ENCODE data around the gene NPY4R2. TPM values are rescaled to one million over a fixed set of nuclear protein-coding genes. Genes with fewer than 3 reads are reported as not detected.
"Not testable (repeated sequence)": the region's sequence is repeated elsewhere in the genome, so short reads cannot be mapped to it uniquely, and the experiment has no call there.

Gene NPY4R2
- total RNA-seq: 1 to 10 TPM; 1.4 to 3.9 (median 1.8) TPM
- 1 to 10 TPM in 2 of 3 donors, not detected in 1; 1.2 to 2.7 TPM for polyA plus RNA-seq

DNA sequence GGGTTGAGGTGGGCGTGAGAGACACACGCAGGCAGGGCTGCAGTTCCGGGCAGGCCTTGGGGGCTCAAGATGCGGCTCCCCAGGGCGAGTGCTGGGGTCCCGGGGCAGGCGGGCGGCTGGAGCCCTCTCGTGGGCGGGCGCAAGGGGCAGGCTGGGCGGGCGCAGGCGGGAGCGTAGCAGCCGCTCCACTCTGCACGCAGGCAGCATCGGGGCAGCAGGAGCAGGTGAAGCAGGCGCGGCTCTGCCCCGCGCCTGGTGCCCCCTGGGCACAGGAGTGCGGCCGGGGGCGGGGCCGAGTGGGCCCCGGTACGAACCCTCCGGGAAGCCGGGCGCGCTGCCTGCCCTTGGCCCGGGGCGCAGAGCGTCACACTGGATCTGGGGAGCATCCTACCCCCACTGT, at the start of gene NPY4R2:
Gene NPY4R2 (plus strand): TSS at position 188 of the 400 bp plus-strand sequence. CDS start 3,326 bp downstream, outside the sequence.
- H3K4me1 ChIP-seq; H3K9me3 ChIP-seq; DNase-seq; H3K27me3 ChIP-seq; H3K36me3 ChIP-seq; intact Hi-C loops (cut with DNase I); H3K27ac ChIP-seq: not testable (repeated sequence)
- peak within 1 kb of the TSS in 1 of 4 donors; percentile 24 for H3K4me3 ChIP-seq
- no CpG with 5 or more reads among the region's 35 CpGs for WGBS, 2 donors

DNA sequence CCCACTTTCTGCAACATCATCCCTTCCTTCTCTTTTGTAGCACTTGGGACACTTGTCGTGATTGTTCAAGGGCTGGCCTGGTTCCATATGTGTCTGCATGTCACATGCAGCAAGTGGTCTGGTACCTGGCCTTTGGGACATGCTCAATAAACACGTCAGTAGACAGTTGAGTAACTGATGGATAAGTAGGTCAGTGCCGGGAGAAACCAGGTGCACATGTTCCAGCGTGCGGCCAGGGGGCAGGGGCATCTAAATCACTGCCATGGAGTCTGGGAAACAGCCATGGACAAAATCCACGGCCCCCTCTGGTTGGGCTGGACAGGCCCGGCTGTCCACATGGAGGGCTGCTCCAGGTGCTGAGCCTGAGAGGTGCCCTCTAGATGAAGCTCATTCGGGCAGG, 47.6 kb upstream of the NPY4R2 start:
- H3K9me3 ChIP-seq; H3K27me3 ChIP-seq; H3K4me1 ChIP-seq; DNase-seq; H3K27ac ChIP-seq; intact Hi-C loops (cut with DNase I); H3K36me3 ChIP-seq; H3K4me3 ChIP-seq: not testable (repeated sequence)
- no CpG with 5 or more reads among the region's 8 CpGs for WGBS, 2 donors

GRCh38 chr10:47871485-47872180, 46.8 kb upstream of the NPY4R2 start:
- 58 to 79% methylated on average over 3 of the region's 8 CpGs for WGBS, 2 donors
- H3K27me3 ChIP-seq; DNase-seq; H3K4me3 ChIP-seq; H3K36me3 ChIP-seq; H3K9me3 ChIP-seq; intact Hi-C loops (cut with DNase I); H3K27ac ChIP-seq; H3K4me1 ChIP-seq: not testable (repeated sequence)

DNA sequence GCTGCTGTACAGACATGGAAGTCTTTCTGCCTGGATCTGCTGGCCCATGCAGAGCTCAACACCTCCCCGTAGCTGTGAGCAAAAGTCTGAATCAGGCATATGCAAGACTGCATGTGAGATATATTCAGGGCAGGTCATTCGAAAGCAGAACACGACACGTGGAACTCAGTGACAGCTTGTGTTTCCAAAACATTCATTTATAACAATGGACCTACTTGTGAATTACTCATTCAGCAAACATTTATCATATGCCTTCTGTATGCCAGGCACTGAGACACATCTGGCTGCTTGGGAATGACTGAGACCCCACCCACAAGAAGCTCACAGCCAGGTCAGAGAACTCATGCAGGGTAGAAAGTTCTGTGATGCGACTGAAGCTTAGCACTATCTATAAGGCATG, 46.2 kb upstream of the NPY4R2 start:
- H3K36me3 ChIP-seq; intact Hi-C loops (cut with DNase I); H3K4me3 ChIP-seq; H3K9me3 ChIP-seq; H3K4me1 ChIP-seq; H3K27me3 ChIP-seq; H3K27ac ChIP-seq; DNase-seq: not testable (repeated sequence)
- WGBS, 2 donors: no CpG with 5 or more reads among the region's 5 CpGs

DNA sequence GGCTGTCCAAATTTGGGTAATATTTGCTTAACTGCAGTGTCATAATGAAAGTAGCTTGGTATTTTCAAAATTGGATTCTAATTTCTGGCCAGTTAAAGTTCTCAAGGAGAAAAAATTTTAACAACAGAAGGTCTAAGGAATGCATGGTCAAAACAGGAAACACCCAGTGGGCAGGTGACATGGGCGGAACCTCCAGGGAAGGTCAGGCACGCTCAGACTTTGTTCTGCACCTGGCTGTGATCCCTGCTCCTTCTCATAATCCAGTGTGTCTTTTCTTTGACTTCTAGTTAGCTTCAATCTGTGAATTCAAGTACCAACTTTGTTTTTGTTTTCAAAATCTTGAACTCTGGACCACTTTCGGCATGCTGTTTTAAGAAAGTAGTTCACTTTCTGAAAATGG, 34.2 kb upstream of the NPY4R2 start:
- H3K27me3 ChIP-seq; DNase-seq; H3K27ac ChIP-seq; H3K4me3 ChIP-seq; H3K36me3 ChIP-seq; intact Hi-C loops (cut with DNase I); H3K9me3 ChIP-seq; H3K4me1 ChIP-seq: not testable (repeated sequence)
- WGBS, 2 donors: no CpG with 5 or more reads among the region's 3 CpGs

- H3K4me1 ChIP-seq; H3K27me3 ChIP-seq; H3K36me3 ChIP-seq; intact Hi-C loops (cut with DNase I); DNase-seq; H3K4me3 ChIP-seq; H3K9me3 ChIP-seq; H3K27ac ChIP-seq: not testable (repeated sequence)
- no CpG with 5 or more reads among the region's 3 CpGs for WGBS, 2 donors
Measured at GRCh38 chr10:47884934-47885333, 33.5 kb upstream of the NPY4R2 start.

- H3K27ac ChIP-seq; intact Hi-C loops (cut with DNase I); DNase-seq; H3K9me3 ChIP-seq; H3K36me3 ChIP-seq; H3K4me1 ChIP-seq; H3K27me3 ChIP-seq; H3K4me3 ChIP-seq: not testable (repeated sequence)
- WGBS, 2 donors: no CpG with 5 or more reads among the region's 2 CpGs
Measured at GRCh38 chr10:47886356-47886755, 32.1 kb upstream of the NPY4R2 start.

GRCh38 chr10:47886827-47887226, 31.6 kb upstream of the NPY4R2 start:
- WGBS, 2 donors: no CpG with 5 or more reads among the region's 4 CpGs
- intact Hi-C loops (cut with DNase I): not testable (repeated sequence)

DNA sequence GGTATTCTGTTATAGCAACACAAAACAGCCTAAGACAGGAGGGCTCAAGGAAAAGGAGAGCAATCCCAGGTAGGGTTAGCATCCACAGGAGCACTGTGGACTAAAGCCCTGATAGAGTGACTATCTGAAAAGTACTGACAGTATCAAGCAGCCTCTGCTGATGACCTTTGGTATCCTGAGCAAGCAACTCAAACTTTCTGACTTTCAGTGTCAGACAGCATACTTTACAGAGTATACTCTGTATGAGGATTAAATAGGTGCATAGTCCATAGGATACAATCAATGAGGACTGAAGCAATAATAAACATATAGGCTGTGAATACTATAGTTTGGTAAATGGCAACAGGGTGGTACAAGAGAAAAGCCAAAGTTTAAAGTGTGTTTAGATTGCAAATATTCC, 27.7 kb upstream of the NPY4R2 start:
- H3K27ac ChIP-seq; DNase-seq; H3K4me3 ChIP-seq; H3K4me1 ChIP-seq; H3K27me3 ChIP-seq; H3K36me3 ChIP-seq; intact Hi-C loops (cut with DNase I); H3K9me3 ChIP-seq: not testable (repeated sequence)

More at GRCh38 chr10:47886827-47887226, 31.6 kb upstream of the NPY4R2 start:
- not testable (repeated sequence) for H3K27ac ChIP-seq, H3K4me3 ChIP-seq, DNase-seq, H3K36me3 ChIP-seq, H3K9me3 ChIP-seq, H3K27me3 ChIP-seq, H3K4me1 ChIP-seq

DNA sequence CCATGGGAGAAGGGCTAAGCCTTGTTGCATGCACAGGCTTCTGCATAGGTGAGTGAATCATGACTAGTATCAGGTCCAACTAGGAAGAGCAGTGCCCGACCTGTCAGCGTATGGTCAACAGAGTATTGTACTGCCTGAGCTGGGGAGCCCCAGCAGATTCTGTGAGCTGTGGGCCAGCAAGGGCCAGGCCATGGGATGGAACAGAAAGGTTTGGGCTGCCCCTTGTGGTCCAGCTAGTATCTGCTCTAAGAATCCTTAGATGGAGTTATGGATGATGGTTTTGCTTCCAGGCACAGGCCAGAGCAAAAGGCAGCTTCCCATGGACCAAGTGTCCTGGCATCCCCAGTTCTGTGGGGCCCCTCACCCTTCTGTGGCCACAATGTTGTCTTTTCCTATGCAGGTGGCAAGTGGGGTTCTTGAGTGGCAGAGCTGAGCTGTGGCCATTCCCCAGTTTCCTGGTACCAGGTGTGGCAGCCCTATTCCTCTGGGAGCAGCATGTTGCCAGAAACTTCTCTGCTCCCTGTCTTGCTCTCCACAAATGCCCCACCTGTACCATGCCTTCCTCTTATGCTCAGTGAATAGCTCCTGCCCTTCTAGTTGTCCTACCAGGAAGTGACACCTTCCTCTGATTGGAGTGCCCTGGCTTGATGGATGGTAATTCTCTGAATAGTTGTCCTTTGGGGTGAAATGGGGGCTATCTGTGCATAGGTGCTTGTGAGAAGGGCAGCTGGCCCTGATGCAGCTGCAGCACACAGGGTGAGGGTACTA, 25.8 kb upstream of the NPY4R2 start:
- WGBS, 2 donors: 92% methylated on average over 2 of the region's 2 CpGs
- DNase-seq; intact Hi-C loops (cut with DNase I); H3K4me3 ChIP-seq; H3K27me3 ChIP-seq; H3K36me3 ChIP-seq; H3K9me3 ChIP-seq; H3K4me1 ChIP-seq; H3K27ac ChIP-seq: not testable (repeated sequence)

GRCh38 chr10:47894571-47894970, 23.9 kb upstream of the NPY4R2 start:
- H3K27me3 ChIP-seq; H3K4me1 ChIP-seq; DNase-seq; H3K9me3 ChIP-seq; H3K36me3 ChIP-seq; H3K4me3 ChIP-seq; H3K27ac ChIP-seq; intact Hi-C loops (cut with DNase I): not testable (repeated sequence)
- 83 to 94% methylated on average over 2 of the region's 2 CpGs for WGBS, 2 donors

DNA sequence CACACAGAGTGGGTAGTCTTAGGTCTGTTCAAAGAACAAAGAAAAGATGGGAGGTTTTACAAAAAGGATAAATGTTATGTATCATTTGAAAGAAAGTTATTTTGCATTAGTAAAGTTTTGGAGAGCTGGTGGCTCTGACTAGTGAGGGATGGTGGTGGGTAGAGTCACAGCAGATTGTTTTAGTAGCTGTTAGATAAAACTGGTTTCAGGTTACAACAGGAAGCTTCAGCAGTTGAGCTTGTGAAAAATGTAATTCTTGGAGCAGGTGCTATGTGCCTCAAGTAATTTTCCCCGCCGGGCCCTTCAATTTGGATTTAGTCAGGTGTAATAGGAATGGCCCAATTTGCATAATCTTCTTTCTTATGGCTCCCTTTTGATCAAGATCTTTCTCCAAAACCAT, 20.6 kb upstream of the NPY4R2 start:
- DNase-seq; H3K4me3 ChIP-seq; H3K36me3 ChIP-seq; intact Hi-C loops (cut with DNase I); H3K27ac ChIP-seq; H3K9me3 ChIP-seq; H3K4me1 ChIP-seq; H3K27me3 ChIP-seq: not testable (repeated sequence)
- no CpG with 5 or more reads among the region's 2 CpGs for WGBS, 2 donors

DNA sequence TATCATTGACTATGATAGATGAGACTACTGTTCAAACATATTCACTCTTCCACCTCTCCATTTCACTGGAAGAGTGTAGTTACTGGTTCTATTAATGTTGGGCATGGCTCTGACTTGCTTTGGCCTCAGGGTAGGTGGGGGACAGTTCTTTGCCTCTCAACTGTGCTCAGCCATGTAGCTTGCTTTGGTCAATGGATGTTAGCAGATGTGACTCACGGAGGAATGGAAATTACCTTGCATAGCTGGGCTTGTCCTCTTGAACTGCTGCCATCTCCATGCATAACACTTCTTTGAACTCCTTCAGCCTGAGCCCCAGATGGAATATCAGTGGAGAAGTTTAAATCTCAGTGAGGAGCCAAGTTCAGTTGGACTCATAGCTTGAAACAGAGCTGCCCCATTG, 9.1 kb upstream of the NPY4R2 start:
- H3K36me3 ChIP-seq; H3K27ac ChIP-seq; H3K9me3 ChIP-seq; H3K4me1 ChIP-seq; DNase-seq; H3K4me3 ChIP-seq; H3K27me3 ChIP-seq; intact Hi-C loops (cut with DNase I): not testable (repeated sequence)
- 0 to 73% methylated on average over 1 of the region's 1 CpG for WGBS, 2 donors

All from sigmoid colon (tissue), 7 donors.